HEK293 (cell line): ENCODE measurements around the gene DMD.

Source experiments
- CTCF ChIA-PET: fragments of 350-600 bp; formaldehyde crosslinking; extraction: SDS; loops from one replicate; lab custom pipeline; 2021; ENCODE audit warnings: antibody characterized with exemption; lab: Yijun Ruan, JAX
- POLR2A ChIA-PET: fragments of 300-600 bp; formaldehyde crosslinking; extraction: SDS; loops from one replicate; lab custom pipeline; 2020; ENCODE audit warnings: antibody characterized with exemption, inconsistent platforms; lab: Yijun Ruan, JAX
- H3K27ac ChIP-seq: fragments of 200-500 bp; sonication (Bioruptor generic); 2 replicates; pipeline ENCODE4 v1.5.1; 2014; ENCODE audit warnings: low read depth, low read length, control low read depth, inconsistent platforms; ENCODE audit errors: extremely low read depth
- H3K36me3 ChIP-seq, 2 experiments: fragments of 200-500 bp in 1 of 2; sonication (Bioruptor generic) in 1 of 2; 1 replicate in 1 of 2; 2 replicates in 1 of 2; pipeline ENCODE4 v1.5.1; 2014 to 2017; ENCODE audit warnings: inconsistent platforms in 2 of 2, low read length in 2 of 2; ENCODE audit not compliant: control insufficient read depth in 2 of 2, insufficient read depth in 1 of 2
- H3K4me1 ChIP-seq: fragments of 200-500 bp; sonication (Bioruptor generic); 2 replicates; pipeline ENCODE4 v1.5.1; 2014; ENCODE audit warnings: mild to moderate bottlenecking, low read length, inconsistent platforms; ENCODE audit not compliant: control insufficient read depth, insufficient read depth
- H3K4me3 ChIP-seq: 2 replicates; pipeline ENCODE4 v1.5.1; 2011; ENCODE audit warnings: low read depth, mild to moderate bottlenecking, control low read depth, low read length, moderate library complexity
- H3K9me3 ChIP-seq: fragments of 200-500 bp; sonication (Bioruptor generic); 2 replicates; pipeline ENCODE4 v1.5.1; 2014; ENCODE audit warnings: low read depth, low read length, inconsistent platforms; ENCODE audit not compliant: control insufficient read depth, insufficient read depth
- BCL11A ChIP-seq: fragments of 450-650 bp; formaldehyde crosslinking; IDR thresholded peaks from 2 replicates; pipeline ENCODE4 v1.5.1; 2016; ENCODE audit warnings: low read depth, missing biosample characterization, missing genetic modification characterization
- HOXC10 ChIP-seq: sonication (generic); formaldehyde crosslinking; IDR thresholded peaks from 2 replicates; pipeline ENCODE4 v1.8.1; 2023; ENCODE audit warnings: mild to moderate bottlenecking, missing genetic modification reagents
- SETDB1 ChIP-seq: IDR thresholded peaks from one replicate; pipeline ENCODE4 v1.6.1; 2017; ENCODE audit warnings: mild to moderate bottlenecking, low read length, moderate library complexity, mixed read lengths; ENCODE audit not compliant: insufficient read length
- TRIM28 ChIP-seq: IDR thresholded peaks from 2 replicates; pipeline ENCODE4 v1.6.1; 2011; ENCODE audit warnings: low read length, control low read depth, borderline replicate concordance
- ZFP37 ChIP-seq: fragments of 450-650 bp; formaldehyde crosslinking; IDR thresholded peaks from 2 replicates; pipeline ENCODE4 v1.5.1; 2016; ENCODE audit warnings: missing biosample characterization, missing genetic modification characterization
- ZNF214 ChIP-seq: fragments of 450-650 bp; formaldehyde crosslinking; IDR thresholded peaks from 2 replicates; pipeline ENCODE4 v1.5.1; 2017; ENCODE audit warnings: missing biosample characterization, mild to moderate bottlenecking, missing genetic modification characterization, borderline replicate concordance
- ZNF416 ChIP-seq: fragments of 450-650 bp; formaldehyde crosslinking; IDR thresholded peaks from 2 replicates; pipeline ENCODE4 v1.5.1; 2016; ENCODE audit warnings: missing biosample characterization, missing genetic modification characterization
- ZNF514 ChIP-seq: fragments of 450-650 bp; formaldehyde crosslinking; IDR thresholded peaks from 2 replicates; pipeline ENCODE4 v1.5.1; 2016; ENCODE audit warnings: missing biosample characterization, missing genetic modification characterization
- ZNF548 ChIP-seq: fragments of 450-650 bp; formaldehyde crosslinking; IDR thresholded peaks from 2 replicates; pipeline ENCODE4 v1.5.1; 2016; ENCODE audit warnings: missing biosample characterization, missing genetic modification characterization
- ZNF549 ChIP-seq: fragments of 450-650 bp; IDR thresholded peaks from 2 replicates; pipeline ENCODE4 v1.5.1; 2018; ENCODE audit warnings: missing biosample characterization, missing genetic modification characterization, mild to moderate bottlenecking, inconsistent platforms, moderate library complexity
- ZNF658 ChIP-seq: fragments of 450-650 bp; formaldehyde crosslinking; IDR thresholded peaks from 2 replicates; pipeline ENCODE4; 2016; ENCODE audit warnings: missing biosample characterization, missing genetic modification characterization
- ZNF701 ChIP-seq: fragments of 450-650 bp; formaldehyde crosslinking; IDR thresholded peaks from 2 replicates; pipeline ENCODE4 v1.5.1; 2016; ENCODE audit warnings: missing biosample characterization, missing genetic modification characterization
- TF ChIP-seq, protein P1 (sequence below): fragments of 450-650 bp; formaldehyde crosslinking; IDR thresholded peaks from 2 replicates; pipeline ENCODE4 v1.5.1; 2016; ENCODE audit warnings: missing biosample characterization, missing genetic modification characterization, borderline replicate concordance
- TF ChIP-seq, protein P2 (sequence below): fragments of 450-650 bp; formaldehyde crosslinking; IDR thresholded peaks from 2 replicates; pipeline ENCODE4 v1.5.1; 2017; ENCODE audit warnings: missing biosample characterization, missing genetic modification characterization
- TF ChIP-seq, protein P3 (sequence below): fragments of 450-650 bp; formaldehyde crosslinking; IDR thresholded peaks from 2 replicates; pipeline ENCODE4 v1.5.1; 2016; ENCODE audit warnings: missing biosample characterization, missing genetic modification characterization
- TF ChIP-seq, protein P4 (sequence below): fragments of 450-650 bp; formaldehyde crosslinking; conservative IDR thresholded peaks from 2 replicates; pipeline ENCODE4 v1.5.1; 2016; ENCODE audit warnings: low read depth, missing biosample characterization, missing genetic modification characterization
- TF ChIP-seq, protein P5 (sequence below): fragments of 450-650 bp; formaldehyde crosslinking; IDR thresholded peaks from 2 replicates; pipeline ENCODE4 v1.5.1; 2016; ENCODE audit warnings: missing biosample characterization, missing genetic modification characterization
- TF ChIP-seq, protein P6 (sequence below): IDR thresholded peaks from 2 replicates; pipeline ENCODE4 v1.6.1; 2011; ENCODE audit warnings: mild to moderate bottlenecking, low read depth, low read length, borderline replicate concordance

Gene DMD

DNA sequence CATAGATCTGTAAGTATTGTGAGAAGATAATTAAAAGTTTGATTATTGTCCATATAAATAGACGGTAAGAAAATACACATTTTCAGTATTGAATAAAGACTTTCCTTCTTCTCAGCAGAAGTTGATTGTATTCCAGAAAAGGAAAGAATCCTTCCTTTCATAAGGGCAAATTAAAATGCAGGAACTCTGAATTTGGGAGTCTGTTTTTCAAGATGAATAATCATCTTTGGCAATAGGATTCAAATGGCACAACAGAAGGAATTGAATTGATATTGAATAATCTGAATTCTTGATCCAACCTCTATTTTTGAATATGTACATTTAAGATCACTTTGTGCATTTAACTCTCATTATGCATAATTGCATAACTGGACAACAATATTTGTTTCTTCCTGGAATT is 149.3 kb downstream of the DMD start:
- TF ChIP-seq, protein P1, sequence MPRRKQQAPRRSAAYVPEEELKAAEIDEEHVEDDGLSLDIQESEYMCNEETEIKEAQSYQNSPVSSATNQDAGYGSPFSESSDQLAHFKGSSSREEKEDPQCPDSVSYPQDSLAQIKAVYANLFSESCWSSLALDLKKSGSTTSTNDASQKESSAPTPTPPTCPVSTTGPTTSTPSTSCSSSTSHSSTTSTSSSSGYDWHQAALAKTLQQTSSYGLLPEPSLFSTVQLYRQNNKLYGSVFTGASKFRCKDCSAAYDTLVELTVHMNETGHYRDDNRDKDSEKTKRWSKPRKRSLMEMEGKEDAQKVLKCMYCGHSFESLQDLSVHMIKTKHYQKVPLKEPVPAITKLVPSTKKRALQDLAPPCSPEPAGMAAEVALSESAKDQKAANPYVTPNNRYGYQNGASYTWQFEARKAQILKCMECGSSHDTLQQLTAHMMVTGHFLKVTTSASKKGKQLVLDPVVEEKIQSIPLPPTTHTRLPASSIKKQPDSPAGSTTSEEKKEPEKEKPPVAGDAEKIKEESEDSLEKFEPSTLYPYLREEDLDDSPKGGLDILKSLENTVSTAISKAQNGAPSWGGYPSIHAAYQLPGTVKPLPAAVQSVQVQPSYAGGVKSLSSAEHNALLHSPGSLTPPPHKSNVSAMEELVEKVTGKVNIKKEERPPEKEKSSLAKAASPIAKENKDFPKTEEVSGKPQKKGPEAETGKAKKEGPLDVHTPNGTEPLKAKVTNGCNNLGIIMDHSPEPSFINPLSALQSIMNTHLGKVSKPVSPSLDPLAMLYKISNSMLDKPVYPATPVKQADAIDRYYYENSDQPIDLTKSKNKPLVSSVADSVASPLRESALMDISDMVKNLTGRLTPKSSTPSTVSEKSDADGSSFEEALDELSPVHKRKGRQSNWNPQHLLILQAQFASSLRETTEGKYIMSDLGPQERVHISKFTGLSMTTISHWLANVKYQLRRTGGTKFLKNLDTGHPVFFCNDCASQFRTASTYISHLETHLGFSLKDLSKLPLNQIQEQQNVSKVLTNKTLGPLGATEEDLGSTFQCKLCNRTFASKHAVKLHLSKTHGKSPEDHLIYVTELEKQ (tag by site-specific recombination) = no peak
- TF ChIP-seq, protein P2, sequence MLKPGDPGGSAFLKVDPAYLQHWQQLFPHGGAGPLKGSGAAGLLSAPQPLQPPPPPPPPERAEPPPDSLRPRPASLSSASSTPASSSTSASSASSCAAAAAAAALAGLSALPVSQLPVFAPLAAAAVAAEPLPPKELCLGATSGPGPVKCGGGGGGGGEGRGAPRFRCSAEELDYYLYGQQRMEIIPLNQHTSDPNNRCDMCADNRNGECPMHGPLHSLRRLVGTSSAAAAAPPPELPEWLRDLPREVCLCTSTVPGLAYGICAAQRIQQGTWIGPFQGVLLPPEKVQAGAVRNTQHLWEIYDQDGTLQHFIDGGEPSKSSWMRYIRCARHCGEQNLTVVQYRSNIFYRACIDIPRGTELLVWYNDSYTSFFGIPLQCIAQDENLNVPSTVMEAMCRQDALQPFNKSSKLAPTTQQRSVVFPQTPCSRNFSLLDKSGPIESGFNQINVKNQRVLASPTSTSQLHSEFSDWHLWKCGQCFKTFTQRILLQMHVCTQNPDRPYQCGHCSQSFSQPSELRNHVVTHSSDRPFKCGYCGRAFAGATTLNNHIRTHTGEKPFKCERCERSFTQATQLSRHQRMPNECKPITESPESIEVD = no peak
- TF ChIP-seq ZNF548 = no peak
- no peak for TF ChIP-seq ZNF658 (tag by site-specific recombination)
- TF ChIP-seq, protein P3, sequence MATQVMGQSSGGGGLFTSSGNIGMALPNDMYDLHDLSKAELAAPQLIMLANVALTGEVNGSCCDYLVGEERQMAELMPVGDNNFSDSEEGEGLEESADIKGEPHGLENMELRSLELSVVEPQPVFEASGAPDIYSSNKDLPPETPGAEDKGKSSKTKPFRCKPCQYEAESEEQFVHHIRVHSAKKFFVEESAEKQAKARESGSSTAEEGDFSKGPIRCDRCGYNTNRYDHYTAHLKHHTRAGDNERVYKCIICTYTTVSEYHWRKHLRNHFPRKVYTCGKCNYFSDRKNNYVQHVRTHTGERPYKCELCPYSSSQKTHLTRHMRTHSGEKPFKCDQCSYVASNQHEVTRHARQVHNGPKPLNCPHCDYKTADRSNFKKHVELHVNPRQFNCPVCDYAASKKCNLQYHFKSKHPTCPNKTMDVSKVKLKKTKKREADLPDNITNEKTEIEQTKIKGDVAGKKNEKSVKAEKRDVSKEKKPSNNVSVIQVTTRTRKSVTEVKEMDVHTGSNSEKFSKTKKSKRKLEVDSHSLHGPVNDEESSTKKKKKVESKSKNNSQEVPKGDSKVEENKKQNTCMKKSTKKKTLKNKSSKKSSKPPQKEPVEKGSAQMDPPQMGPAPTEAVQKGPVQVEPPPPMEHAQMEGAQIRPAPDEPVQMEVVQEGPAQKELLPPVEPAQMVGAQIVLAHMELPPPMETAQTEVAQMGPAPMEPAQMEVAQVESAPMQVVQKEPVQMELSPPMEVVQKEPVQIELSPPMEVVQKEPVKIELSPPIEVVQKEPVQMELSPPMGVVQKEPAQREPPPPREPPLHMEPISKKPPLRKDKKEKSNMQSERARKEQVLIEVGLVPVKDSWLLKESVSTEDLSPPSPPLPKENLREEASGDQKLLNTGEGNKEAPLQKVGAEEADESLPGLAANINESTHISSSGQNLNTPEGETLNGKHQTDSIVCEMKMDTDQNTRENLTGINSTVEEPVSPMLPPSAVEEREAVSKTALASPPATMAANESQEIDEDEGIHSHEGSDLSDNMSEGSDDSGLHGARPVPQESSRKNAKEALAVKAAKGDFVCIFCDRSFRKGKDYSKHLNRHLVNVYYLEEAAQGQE (tag by site-specific recombination) = no peak
- TF ChIP-seq TRIM28 = no peak
- TF ChIP-seq, protein P4, sequence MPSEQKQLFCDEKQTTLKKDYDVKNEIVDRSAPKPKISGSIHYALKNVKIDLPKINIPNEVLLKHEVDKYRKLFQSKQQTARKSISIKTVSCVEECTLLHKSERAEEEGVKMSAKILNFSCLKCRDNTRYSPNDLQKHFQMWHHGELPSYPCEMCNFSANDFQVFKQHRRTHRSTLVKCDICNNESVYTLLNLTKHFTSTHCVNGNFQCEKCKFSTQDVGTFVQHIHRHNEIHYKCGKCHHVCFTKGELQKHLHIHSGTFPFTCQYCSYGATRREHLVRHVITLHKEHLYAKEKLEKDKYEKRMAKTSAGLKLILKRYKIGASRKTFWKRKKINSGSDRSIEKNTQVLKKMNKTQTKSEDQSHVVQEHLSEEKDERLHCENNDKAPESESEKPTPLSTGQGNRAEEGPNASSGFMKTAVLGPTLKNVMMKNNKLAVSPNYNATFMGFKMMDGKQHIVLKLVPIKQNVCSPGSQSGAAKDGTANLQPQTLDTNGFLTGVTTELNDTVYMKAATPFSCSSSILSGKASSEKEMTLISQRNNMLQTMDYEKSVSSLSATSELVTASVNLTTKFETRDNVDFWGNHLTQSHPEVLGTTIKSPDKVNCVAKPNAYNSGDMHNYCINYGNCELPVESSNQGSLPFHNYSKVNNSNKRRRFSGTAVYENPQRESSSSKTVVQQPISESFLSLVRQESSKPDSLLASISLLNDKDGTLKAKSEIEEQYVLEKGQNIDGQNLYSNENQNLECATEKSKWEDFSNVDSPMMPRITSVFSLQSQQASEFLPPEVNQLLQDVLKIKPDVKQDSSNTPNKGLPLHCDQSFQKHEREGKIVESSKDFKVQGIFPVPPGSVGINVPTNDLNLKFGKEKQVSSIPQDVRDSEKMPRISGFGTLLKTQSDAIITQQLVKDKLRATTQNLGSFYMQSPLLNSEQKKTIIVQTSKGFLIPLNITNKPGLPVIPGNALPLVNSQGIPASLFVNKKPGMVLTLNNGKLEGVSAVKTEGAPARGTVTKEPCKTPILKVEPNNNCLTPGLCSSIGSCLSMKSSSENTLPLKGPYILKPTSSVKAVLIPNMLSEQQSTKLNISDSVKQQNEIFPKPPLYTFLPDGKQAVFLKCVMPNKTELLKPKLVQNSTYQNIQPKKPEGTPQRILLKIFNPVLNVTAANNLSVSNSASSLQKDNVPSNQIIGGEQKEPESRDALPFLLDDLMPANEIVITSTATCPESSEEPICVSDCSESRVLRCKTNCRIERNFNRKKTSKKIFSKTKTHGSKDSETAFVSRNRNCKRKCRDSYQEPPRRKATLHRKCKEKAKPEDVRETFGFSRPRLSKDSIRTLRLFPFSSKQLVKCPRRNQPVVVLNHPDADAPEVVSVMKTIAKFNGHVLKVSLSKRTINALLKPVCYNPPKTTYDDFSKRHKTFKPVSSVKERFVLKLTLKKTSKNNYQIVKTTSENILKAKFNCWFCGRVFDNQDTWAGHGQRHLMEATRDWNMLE (tag by site-specific recombination) = no peak
- TF ChIP-seq ZNF549 (tag by site-specific recombination) = no peak
- no peak for TF ChIP-seq ZNF214 (tag by site-specific recombination)
- CTCF ChIA-PET = no interaction called here
- H3K4me1 ChIP-seq = no peaks in the 10 kb centered on the region
- POLR2A ChIA-PET = no interaction called here
- no peak overlapping the region for H3K27ac ChIP-seq
- H3K9me3 ChIP-seq = no peaks in the 10 kb centered on the region
- no peaks in the 10 kb centered on the region for H3K36me3 ChIP-seq
- H3K4me3 ChIP-seq = no peak overlapping the region

DNA sequence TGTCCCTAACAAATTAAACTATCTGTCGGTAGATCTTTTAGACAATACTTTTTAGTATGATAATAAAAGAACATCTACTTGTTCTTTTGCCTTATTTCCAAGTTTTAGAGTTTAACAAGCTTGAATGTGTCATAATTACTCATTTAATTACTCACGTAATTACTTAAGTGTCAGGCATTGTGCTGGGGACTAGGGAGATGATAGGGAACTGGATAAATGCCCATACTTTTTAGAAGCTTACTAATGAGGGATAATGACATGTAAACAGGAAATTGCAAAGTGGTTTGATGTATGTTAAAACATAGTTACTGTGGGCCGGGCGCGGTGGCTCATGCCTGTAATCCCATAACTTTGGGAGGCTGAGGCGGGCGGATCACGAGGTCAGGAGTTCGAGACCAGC is 158.3 kb downstream of the DMD start:
- ChIA-PET POLR2A (no interaction called here), CTCF (no interaction called here)
- no peaks in the 10 kb centered on the region for H3K36me3 ChIP-seq
- H3K4me1 ChIP-seq = no peaks in the 10 kb centered on the region
- H3K9me3 ChIP-seq = no peaks in the 10 kb centered on the region
- no peak overlapping the region for H3K4me3 ChIP-seq
- H3K27ac ChIP-seq = no peak overlapping the region
- TF ChIP-seq HOXC10 (CRISPR knock-in tag) = no peak
- no peak for TF ChIP-seq SETDB1
- no peak for TF ChIP-seq ZNF514
- no peak for TF ChIP-seq BCL11A
- no peak for TF ChIP-seq ZFP37
- TF ChIP-seq, protein P5, sequence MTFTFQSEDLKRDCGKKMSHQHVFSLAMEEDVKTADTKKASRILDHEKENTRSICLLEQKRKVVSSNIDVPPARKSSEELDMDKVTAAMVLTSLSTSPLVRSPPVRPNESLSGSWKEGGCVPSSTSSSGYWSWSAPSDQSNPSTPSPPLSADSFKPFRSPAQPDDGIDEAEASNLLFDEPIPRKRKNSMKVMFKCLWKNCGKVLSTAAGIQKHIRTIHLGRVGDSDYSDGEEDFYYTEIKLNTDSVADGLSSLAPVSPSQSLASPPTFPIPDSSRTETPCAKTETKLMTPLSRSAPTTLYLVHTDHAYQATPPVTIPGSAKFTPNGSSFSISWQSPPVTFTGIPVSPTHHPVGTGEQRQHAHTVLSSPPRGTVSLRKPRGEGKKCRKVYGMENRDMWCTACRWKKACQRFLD (tag by site-specific recombination) = no peak
- TF ChIP-seq, protein P6, sequence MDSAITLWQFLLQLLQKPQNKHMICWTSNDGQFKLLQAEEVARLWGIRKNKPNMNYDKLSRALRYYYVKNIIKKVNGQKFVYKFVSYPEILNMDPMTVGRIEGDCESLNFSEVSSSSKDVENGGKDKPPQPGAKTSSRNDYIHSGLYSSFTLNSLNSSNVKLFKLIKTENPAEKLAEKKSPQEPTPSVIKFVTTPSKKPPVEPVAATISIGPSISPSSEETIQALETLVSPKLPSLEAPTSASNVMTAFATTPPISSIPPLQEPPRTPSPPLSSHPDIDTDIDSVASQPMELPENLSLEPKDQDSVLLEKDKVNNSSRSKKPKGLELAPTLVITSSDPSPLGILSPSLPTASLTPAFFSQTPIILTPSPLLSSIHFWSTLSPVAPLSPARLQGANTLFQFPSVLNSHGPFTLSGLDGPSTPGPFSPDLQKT = no peak
- TF ChIP-seq ZNF416 (tag by site-specific recombination) = no peak
- no peak for TF ChIP-seq ZNF701 (tag by site-specific recombination)
